Glomerular endothelial cell (primary cell): ENCODE data around the gene SPAAR. TPM values are rescaled to one million over a fixed set of nuclear protein-coding genes. Genes with fewer than 3 reads are reported as not detected.
"Not testable (repeated sequence)": the region's sequence is repeated elsewhere in the genome, so short reads cannot be mapped to it uniquely, and the experiment has no call there.

Experiments
- DNase-seq: peaks from one replicate; pipeline ENCODE4 v3.0.0-alpha.2; 2011; ENCODE audit warnings: low read depth, low spot score; ENCODE audit errors: extremely low read depth
- total RNA-seq: library from RNA; depleted of rRNA; stranded (reverse); fragments of >200 nt; gene quantifications from 2 replicates; pipeline ENCODE4 v1.2.3, GENCODE V29; 2015

Gene SPAAR, protein sequence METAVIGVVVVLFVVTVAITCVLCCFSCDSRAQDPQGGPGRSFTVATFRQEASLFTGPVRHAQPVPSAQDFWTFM
- 8.1 and 16.3 TPM in 2 replicates for total RNA-seq

- no peak for DNase-seq
Measured at GRCh38 chr9:35909274-35909673, at the start of gene SPAAR. SPAAR (plus strand) TSS chr9:35909490; CDS start chr9:35910464, 974 bp downstream.

DNA sequence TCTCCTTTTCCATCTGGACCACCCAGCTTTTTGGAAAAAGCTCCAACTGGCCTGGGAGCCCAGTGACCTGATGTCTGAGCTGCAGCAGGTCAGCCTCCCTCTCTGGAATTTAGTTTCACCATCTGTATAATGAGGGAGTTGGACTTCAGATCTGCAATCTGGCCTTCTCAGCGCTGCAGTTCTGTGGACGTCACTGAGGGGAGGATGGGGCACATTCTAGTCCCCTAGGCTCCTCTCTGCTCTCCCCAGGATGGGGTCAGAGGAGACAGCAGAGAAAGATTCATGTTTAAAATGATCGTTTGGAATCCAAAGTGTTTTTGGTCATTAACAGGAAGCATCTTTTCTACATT is 49.3 kb upstream of the SPAAR start:
- no peak for DNase-seq

- no peak for DNase-seq
Measured at GRCh38 chr9:35861161-35861897, 48.0 kb upstream of the SPAAR start.

DNA sequence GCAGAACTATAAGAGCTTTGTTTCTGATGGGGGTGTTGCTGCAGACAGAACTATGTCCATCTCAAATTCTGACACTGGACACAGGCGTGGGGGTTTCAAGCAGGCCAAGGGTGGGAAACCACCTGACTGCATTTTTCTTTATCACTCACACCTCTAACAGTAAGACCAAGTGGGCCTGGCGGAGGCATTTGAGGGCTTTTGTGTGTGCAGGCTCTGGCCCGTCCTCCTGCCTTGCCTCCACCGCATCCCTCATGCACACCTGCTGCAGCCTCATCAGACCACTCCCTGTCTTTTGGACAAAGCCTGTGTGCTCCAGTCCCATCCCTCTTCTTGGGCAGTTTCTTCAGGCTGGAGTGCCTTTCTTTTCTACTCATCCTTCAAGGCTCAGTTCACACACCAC is 47.0 kb upstream of the SPAAR start:
- no peak for DNase-seq

DNA sequence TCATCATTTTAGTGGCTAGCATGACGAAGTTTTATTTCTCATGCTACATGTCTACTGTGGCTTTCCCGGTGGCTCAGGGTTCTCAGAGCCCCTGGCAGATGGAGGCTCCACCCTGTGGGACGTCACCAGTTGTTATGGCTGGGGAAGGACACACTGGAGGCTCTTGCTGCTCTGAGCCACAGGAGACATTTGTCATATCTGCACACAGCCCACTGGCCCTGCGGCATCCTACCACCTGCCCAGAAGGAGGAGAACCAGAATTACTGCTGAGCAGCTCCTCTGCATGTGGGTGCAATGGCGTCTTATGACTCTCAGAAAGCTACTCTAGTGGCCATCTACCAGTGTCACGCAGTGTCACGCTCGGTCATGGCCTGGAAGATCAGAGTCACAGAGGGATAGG is 45.7 kb upstream of the SPAAR start:
- no peak for DNase-seq

DNA sequence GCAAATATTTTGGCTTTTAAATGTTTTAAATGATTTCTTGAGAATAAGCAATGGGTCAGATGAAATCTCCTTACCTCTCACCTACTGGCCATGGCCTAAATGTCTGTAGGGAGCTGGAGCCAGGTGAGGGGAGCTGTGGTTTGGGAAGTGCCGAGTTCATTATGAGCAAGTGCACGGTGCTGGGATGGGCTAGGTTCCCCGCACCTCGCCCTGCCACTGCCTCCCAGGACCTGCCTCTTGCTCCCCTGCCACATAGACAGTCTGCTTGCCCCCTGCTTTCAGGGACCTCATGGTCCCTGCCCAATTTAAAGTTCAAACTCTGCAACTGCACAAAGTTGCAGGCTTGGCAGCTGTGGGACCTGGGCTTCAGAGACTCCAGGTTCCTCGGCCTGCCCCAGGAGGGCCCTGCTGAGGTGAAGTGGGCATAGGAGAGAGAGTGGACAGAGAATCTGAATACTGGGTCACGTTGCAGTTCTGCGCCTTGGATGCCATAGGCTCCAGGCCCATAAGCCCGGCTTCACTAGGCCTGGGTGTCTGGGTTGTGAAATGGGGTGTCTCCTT is 44.5 kb upstream of the SPAAR start:
- DNase-seq: no peak

- no peak for DNase-seq
Measured at GRCh38 chr9:35867538-35867937, 41.8 kb upstream of the SPAAR start.

GRCh38 chr9:35868933-35869332 is 40.4 kb upstream of the SPAAR start:
- DNase-seq: no peak

- DNase-seq: no peak
Measured at GRCh38 chr9:35869621-35870216, 39.6 kb upstream of the SPAAR start.

DNA sequence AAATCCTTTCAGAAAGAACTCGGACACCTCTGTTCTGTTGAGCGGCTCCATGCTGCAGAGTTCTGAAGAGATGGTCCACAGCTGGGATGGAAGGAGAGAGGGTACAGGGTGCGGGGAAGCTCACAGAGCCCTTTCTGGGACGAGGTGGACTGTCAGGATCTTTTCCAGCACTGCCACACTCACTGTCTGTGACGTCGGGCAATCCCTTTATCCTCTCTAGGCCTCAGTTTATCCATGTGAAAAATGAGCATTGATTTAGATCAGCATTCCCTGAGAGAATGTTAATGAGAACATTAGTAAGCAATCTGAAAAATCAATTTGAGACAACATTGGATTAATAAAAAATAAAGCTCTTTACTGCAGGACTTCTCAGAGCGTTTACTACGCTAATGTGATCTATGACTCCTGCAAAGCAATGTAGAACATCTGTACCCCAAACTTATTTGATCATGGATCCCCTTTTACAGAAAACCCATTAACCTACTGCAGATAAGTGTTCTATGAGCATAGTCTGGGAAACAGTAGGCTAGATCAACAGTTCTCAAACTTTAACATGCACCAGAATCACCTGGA is 38.9 kb upstream of the SPAAR start, which contains the start of gene OR13J1:
OR13J1 (minus strand) TSS at position 51 of the 573 bp plus-strand sequence; CDS start at position 51, 0 bp downstream.
- DNase-seq: no peak

DNA sequence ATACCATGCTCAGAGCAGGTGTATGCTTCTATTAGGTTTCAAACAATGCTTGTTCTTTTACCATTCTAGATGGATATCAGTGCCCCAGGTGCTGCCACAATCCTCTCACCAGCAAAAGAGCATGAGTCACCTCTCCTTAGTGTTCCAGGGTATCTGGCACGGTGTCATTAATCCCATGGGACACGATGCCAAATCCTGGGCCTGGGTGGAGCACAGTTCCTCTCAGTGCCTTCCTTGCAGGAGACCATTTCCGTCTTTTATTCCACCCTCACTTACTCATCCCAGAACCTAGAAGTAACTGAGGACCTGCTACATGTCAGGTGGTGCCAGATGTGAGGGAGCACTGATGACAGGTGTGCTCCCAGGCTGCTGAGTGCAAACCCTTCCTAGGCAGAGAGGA is 37.7 kb upstream of the SPAAR start:
- no peak for DNase-seq

- no peak for DNase-seq
Measured at GRCh38 chr9:35872505-35872904, 36.8 kb upstream of the SPAAR start.

GRCh38 chr9:35882263-35882848 is 26.9 kb upstream of the SPAAR start:
- no peak for DNase-seq

DNA sequence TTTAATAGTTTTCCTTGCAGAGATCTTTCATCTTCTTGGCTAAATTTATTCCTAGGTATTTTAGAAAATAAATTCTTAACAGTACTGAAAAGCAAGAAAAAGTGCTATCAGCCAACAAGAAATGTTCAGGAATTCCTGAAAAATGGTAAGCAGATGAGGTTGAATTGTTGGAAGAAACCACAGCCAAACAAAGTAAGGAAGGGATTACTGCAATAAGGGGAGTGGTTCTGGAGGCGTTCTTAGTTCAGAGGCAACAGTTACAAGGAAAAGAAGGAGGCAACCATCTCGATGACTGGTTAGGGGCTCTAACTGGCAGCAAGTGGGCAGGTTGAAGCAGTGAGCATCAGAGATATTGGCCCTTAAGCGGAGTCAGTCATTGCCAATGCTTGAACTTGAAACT is 26.3 kb upstream of the SPAAR start:
- no peak for DNase-seq

- DNase-seq: not testable (repeated sequence)
Measured at GRCh38 chr9:35884908-35885307, 24.4 kb upstream of the SPAAR start.

DNA sequence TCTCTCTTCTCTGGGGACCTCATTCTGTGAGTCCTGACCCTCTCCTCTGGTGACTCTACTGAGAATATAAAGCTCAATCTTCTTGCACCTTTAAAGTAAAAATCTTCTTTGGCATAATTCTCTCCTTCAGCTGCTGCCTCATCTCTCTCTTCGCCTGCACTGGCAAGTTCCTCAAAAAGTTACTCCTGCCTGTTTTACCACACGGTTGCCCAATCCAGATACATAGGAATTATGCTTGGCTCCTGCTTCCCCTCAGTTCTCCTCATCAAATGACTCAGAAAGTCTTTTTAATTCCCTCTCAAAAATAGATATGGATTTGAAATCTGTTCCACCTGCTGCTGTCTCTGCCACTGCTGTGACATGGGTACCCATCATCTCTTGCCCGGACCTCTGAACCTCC is 17.6 kb upstream of the SPAAR start:
- DNase-seq: no peak

DNA sequence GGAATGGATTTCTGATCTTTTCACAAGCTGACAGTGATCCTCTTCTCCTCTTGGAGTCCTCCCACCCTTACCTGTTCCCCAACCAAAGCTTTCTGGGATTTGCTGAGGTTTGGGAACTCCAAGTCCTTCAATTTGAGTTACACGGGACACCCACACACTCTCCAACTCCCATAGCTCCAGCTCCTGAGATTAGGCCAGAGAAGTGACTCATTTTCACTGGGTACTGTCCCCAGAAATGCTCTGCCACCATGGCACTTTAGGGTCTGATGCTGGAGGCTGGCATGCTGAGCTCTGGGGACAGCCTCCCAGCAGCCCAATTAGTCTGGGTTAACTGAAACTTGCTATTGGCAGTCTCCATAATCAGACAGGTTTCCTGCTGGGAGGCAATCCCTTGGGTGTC is 17.2 kb upstream of the SPAAR start:
- no peak for DNase-seq

DNA sequence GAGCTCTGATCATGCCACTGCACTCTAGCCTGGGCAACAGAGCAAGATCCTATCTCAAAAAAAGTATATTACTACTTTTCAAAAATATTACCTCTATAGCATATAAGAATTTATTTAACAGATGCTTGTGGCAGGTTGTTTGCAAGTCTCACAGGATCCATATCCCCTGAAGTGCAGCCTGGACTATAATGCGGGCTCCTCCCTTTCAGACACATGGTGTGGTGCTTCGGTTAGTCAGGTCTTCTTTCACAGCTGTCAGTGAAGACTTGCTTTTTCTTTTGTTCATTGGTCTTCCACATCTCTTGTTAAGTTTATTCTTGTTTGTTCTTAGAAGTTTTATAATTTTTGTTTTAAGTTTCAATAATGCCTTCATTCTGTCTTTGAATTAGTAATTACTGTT is 12.7 kb upstream of the SPAAR start:
- DNase-seq: no peak

GRCh38 chr9:35897376-35898099 is 11.8 kb upstream of the SPAAR start:
- DNase-seq: not testable (repeated sequence)

GRCh38 chr9:35898337-35898736 is 11.0 kb upstream of the SPAAR start:
- DNase-seq: no peak

DNA sequence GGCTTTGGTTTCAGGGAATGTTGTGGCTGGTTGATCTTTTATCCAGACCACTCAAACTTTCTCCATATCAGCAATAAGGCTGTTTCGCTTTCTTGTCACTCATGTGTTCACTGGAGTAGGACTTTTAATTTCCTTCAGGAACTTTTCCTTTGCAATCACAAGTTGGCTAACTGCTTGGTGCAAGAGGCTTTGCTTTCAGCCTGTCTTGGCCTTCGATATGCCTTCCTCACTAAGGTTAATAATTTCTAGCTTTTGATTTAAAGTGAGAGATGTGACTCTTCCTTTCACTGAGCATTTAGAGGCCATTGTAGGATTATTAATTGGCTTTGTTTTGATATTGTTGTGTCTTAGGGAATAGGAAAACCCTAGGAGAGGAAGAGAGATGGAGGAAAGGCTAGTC is 10.3 kb upstream of the SPAAR start:
- DNase-seq: no peak
